GM12878 (cell line): ENCODE results near the gene PACS1. TPM values are rescaled to one million over a fixed set of nuclear protein-coding genes. Genes with fewer than 3 reads are reported as not detected.

Source experiments
- ATAC-seq: fragments of 200-7000 bp; cut with Tn5 transposase; 3 replicates; pipeline ENCODE4 v1.9.1; 2020; ENCODE audit warnings: mild to moderate bottlenecking, moderate library complexity
- BruUV-seq: library from RNA; stranded (reverse); fragments of 400-500 nt; replicated peaks from 2 replicates; lab custom pipeline; 2021; lab: Mats Ljungman, UMichigan
- CTCF ChIA-PET: fragments of 300-600 bp; sonication (Branson Sonifier 250); formaldehyde crosslinking; extraction: SDS; loops from one replicate; lab custom pipeline; 2021; ENCODE audit warnings: inconsistent platforms; lab: Yijun Ruan, JAX
- POLR2A ChIA-PET: fragments of 350-600 bp; formaldehyde crosslinking; extraction: SDS; loops from one replicate; lab custom pipeline; 2021; ENCODE audit warnings: inconsistent platforms; lab: Charles Lee
- RAD21 ChIA-PET: fragments of 300-600 bp; sonication (Branson Sonifier 250); formaldehyde crosslinking; loops from one replicate; lab custom pipeline; 2023; ENCODE audit warnings: antibody characterized with exemption; ENCODE audit not compliant: unreplicated experiment; lab: Charles Lee
- SMC1A ChIA-PET: fragments of 300-600 bp; sonication (Branson Sonifier 250); formaldehyde crosslinking; loops from one replicate; lab custom pipeline; 2023; ENCODE audit not compliant: unreplicated experiment, uncharacterized antibody; lab: Charles Lee
- DNase-seq: peaks from one replicate; pipeline ENCODE4 v3.0.0-alpha.2; 2011; ENCODE audit warnings: low read depth, low spot score
- FAIRE-seq: peaks from 3 replicates; lab custom pipeline; 2011; peaks lifted over from hg19 to GRCh38; lab: Jason Lieb, UNC
- H2AFZ ChIP-seq: 2 replicates; pipeline ENCODE4 v1.6.0; 2011; ENCODE audit warnings: low read depth, low read length, control low read depth; ENCODE audit not compliant: control insufficient read depth
- H3K27ac ChIP-seq: 2 replicates; pipeline ENCODE4 v1.5.1; 2011; ENCODE audit warnings: control low read depth; ENCODE audit not compliant: control insufficient read depth, insufficient read depth
- H3K27me3 ChIP-seq, 2 experiments: replicated peaks in 1 of 2; 2 replicates each; pipeline versions ENCODE4 v1.6.0 to v1.6.1; 2011; ENCODE audit warnings: low read length in 1 of 2; ENCODE audit not compliant: control insufficient read depth in 2 of 2, insufficient read depth in 2 of 2
- H3K36me3 ChIP-seq, 2 experiments: 2 replicates each; pipeline ENCODE4 v1.5.1; 2011; ENCODE audit warnings: low read length in 1 of 2; ENCODE audit not compliant: control insufficient read depth in 2 of 2, insufficient read depth in 2 of 2
- H3K4me1 ChIP-seq: 2 replicates; pipeline ENCODE4 v1.6.1; 2011; ENCODE audit warnings: mild to moderate bottlenecking, low read length, moderate library complexity, mixed read lengths; ENCODE audit not compliant: control insufficient read depth, insufficient read depth
- H3K4me2 ChIP-seq: 2 replicates; pipeline ENCODE4 v1.6.0; 2011; ENCODE audit warnings: control low read depth; ENCODE audit not compliant: control insufficient read depth, insufficient read depth
- H3K4me3 ChIP-seq: fragments of 200-600 bp; sonication (generic); 2 replicates; pipeline ENCODE4 v1.5.1; 2016
- H3K79me2 ChIP-seq: 2 replicates; pipeline ENCODE4 v1.6.0; 2011; ENCODE audit warnings: low read length; ENCODE audit not compliant: control insufficient read depth, insufficient read depth
- H3K9ac ChIP-seq: 2 replicates; pipeline ENCODE4 v1.8.0; 2011; ENCODE audit warnings: low read length, control low read depth, mixed read lengths; ENCODE audit not compliant: control insufficient read depth, insufficient read depth
- H3K9me3 ChIP-seq: replicated peaks from 3 replicates; pipeline ENCODE4 v1.5.1; 2011; ENCODE audit warnings: mild to moderate bottlenecking, low read length; ENCODE audit not compliant: control insufficient read depth, insufficient read depth
- H4K20me1 ChIP-seq: 2 replicates; pipeline ENCODE4 v1.6.0; 2011; ENCODE audit not compliant: control insufficient read depth, insufficient read depth
- ATF2 ChIP-seq: IDR thresholded peaks from 2 replicates; pipeline ENCODE4 v1.6.1; 2012; ENCODE audit warnings: low read length, inconsistent platforms
- CEBPB ChIP-seq, 2 experiments: fragments of 150-350 bp in 1 of 2; IDR thresholded peaks; 2 replicates each; pipeline ENCODE4 v1.6.1; 2012 to 2014; ENCODE audit warnings: low read depth in 2 of 2, low read length in 2 of 2, borderline replicate concordance in 1 of 2, inconsistent platforms in 1 of 2
- MEF2A ChIP-seq: IDR thresholded peaks from 2 replicates; pipeline ENCODE4 v1.6.1; 2011; ENCODE audit warnings: low read depth, mild to moderate bottlenecking, low read length, moderate library complexity; ENCODE audit not compliant: insufficient read depth
- NFIC ChIP-seq: IDR thresholded peaks from 2 replicates; pipeline ENCODE4 v1.6.1; 2012; ENCODE audit warnings: low read depth, mild to moderate bottlenecking, inconsistent platforms, low read length, moderate library complexity
- POLR2AphosphoS2 ChIP-seq: IDR thresholded peaks from 2 replicates; pipeline ENCODE4 v1.6.1; 2011; ENCODE audit warnings: low read depth, mild to moderate bottlenecking, low read length, improper control_type of control experiment, moderate library complexity
- RAD21 ChIP-seq: IDR thresholded peaks from 2 replicates; pipeline ENCODE4 v1.6.1; 2011; ENCODE audit warnings: mild to moderate bottlenecking, low read depth, low read length, moderate library complexity; ENCODE audit not compliant: insufficient read depth
- SUZ12 ChIP-seq: fragments of 200-600 bp; sonication (generic); IDR thresholded peaks from one replicate; pipeline ENCODE4 v1.6.1; 2018; ENCODE audit warnings: antibody characterized with exemption, mild to moderate bottlenecking; ENCODE audit not compliant: unreplicated experiment
- ZBTB33 ChIP-seq: fragments of 450-650 bp; IDR thresholded peaks from 2 replicates; pipeline ENCODE4 v1.6.1; 2017; ENCODE audit warnings: mild to moderate bottlenecking
- ZNF622 ChIP-seq: fragments of 450-650 bp; IDR thresholded peaks from 2 replicates; pipeline ENCODE4 v1.6.1; 2017; ENCODE audit warnings: mild to moderate bottlenecking, inconsistent platforms
- ZSCAN29 ChIP-seq: fragments of 450-650 bp; IDR thresholded peaks from 2 replicates; pipeline ENCODE4 v1.6.1; 2017; ENCODE audit warnings: mild to moderate bottlenecking, moderate library complexity
- WGBS: methylation state at CpG from one replicate; pipeline ENCODE4 v1.1.6; 2016; ENCODE audit warnings: low lambda C conversion rate; ENCODE audit not compliant: insufficient replicate concordance, insufficient coverage; ENCODE audit errors: missing lambda C conversion rate; 5-methylcytosine and 5-hydroxymethylcytosine counted together
- in situ Hi-C: fragments of 300-500 bp; cut with MboI; formaldehyde crosslinking; loops from 9 replicates; pipeline ENCODE4 v1.14.3; 2018; ENCODE audit warnings: mixed read lengths
- intact Hi-C: fragments of 100-400 bp; cut with micrococcal nuclease; formaldehyde crosslinking; loops from one replicate; pipeline ENCODE4 v1.14.2; 2022; ENCODE audit not compliant: unreplicated experiment
- polyA plus RNA-seq, 11 experiments: library from polyadenylated mRNA; depleted of rRNA in 4 of 11; unstranded in 6 of 11; stranded (reverse) in 5 of 11; fragments of >200 nt; fragmentation: Nextera tagmentation in 4 of 11; fragmentation: Illumina TruSeq in 1 of 11; extraction: Ambion mirVana in 4 of 11; extraction: Trizol in 1 of 11; gene quantifications; 1 replicate in 1 of 11; 2 replicates in 10 of 11; pipeline versions ENCODE4 v1.2.1 to v1.2.3, GENCODE V29; 2011 to 2016; ENCODE audit warnings: inconsistent platforms in 2 of 11, missing spikeins in 2 of 11, low read depth in 1 of 11
- total RNA-seq, 4 experiments: library from RNA; depleted of rRNA in 3 of 4; stranded (reverse); fragments of >200 nt in 3 of 4; fragmentation: Illumina TruSeq in 1 of 4; extraction: Trizol in 1 of 4; gene quantifications; 2 replicates each; pipeline versions ENCODE4 v1.2.1 to v1.2.3, GENCODE V29; 2013 to 2021
- TF ChIP-seq, protein P1 (sequence below): IDR thresholded peaks from 2 replicates; pipeline ENCODE4 v1.6.1; 2012; ENCODE audit warnings: low read depth, low read length, improper control_type of control experiment
- TF ChIP-seq, protein P2 (sequence below): IDR thresholded peaks from 2 replicates; pipeline ENCODE4 v1.6.1; 2011; ENCODE audit warnings: borderline replicate concordance, low read depth, mild to moderate bottlenecking, moderate library complexity, low read length; ENCODE audit not compliant: insufficient read depth, poor library complexity, severe bottlenecking

Gene PACS1
- total and polyA plus RNA-seq, 10 of the 15 experiments (the other 5 are each of a cell fraction or from before 2014, with no cell fraction given) = 1.1 to 74.3 (median 17.9) TPM

GRCh38 chr11:66107600-66108510 is 37.8 kb downstream of the PACS1 start:
- Histone ChIP-seq H3K27ac (peak overlapping the region; percentile 40; the same call in 1 of the 2 replicates), H2AFZ (no peak overlapping the region), H3K9ac (no peak overlapping the region), H4K20me1 (no peaks in the 10 kb centered on the region), H3K9me3 (no peaks in the 10 kb centered on the region), H3K4me2 (0 out of 2 replicates have a peak overlapping the region, but pooled peaks have one; percentile 23), H3K27me3 (no peaks in the 10 kb centered on the region), H3K36me3 (peaks cover 0 to 7% of the 10 kb centered on the region in 2 experiments; a peak in 2 of 4 replicates), H3K4me3 (no peak overlapping the region), H3K4me1 (peaks cover 62% of the 10 kb centered on the region), H3K79me2 (peaks cover 50% of the 10 kb centered on the region)
- intact Hi-C loops = no loop called here
- no TSS peak for BruUV-seq
- DNase-seq (no peak), ATAC-seq (no peak)
- ChIA-PET RAD21 (interaction anchor here (1.0 kb wide), 1 partner anchor 22 kb away, joined by 4 read pairs; no protein-coding TSS in a partner anchor), POLR2A (interaction anchor here (0.6 to 1.3 kb wide), 7 partner anchors 10 to 32 kb away, joined by 3 to 5 read pairs (median 3); no protein-coding TSS in a partner anchor), CTCF (interaction anchor here (0.6 to 2.3 kb wide), 5 partner anchors 11 to 63 kb away, joined by 3 to 9 read pairs (median 7); no protein-coding TSS in a partner anchor), SMC1A (interaction anchor here (0.9 to 14.6 kb wide), 4 partner anchors 12 to 36 kb away, joined by 3 to 265 read pairs (median 4); partner anchors contain the start of gene PACS1)
- 77% methylated on average over 3 of the region's 3 CpGs for WGBS
- TF ChIP-seq, protein P1, sequence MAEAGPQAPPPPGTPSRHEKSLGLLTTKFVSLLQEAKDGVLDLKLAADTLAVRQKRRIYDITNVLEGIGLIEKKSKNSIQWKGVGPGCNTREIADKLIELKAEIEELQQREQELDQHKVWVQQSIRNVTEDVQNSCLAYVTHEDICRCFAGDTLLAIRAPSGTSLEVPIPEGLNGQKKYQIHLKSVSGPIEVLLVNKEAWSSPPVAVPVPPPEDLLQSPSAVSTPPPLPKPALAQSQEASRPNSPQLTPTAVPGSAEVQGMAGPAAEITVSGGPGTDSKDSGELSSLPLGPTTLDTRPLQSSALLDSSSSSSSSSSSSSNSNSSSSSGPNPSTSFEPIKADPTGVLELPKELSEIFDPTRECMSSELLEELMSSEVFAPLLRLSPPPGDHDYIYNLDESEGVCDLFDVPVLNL = no peak
- no peak for TF ChIP-seq ZNF622
- no peak for TF ChIP-seq ZSCAN29
- no peak for TF ChIP-seq CEBPB (IDR thresholded peaks at IDR 0.05; ENCODE audit: borderline replicate concordance in 1 of 2, low read depth in 2 of 2, low read length in 2 of 2)
- no peak for TF ChIP-seq POLR2AphosphoS2
- TF ChIP-seq MEF2A = no peak
- TF ChIP-seq, protein P2, sequence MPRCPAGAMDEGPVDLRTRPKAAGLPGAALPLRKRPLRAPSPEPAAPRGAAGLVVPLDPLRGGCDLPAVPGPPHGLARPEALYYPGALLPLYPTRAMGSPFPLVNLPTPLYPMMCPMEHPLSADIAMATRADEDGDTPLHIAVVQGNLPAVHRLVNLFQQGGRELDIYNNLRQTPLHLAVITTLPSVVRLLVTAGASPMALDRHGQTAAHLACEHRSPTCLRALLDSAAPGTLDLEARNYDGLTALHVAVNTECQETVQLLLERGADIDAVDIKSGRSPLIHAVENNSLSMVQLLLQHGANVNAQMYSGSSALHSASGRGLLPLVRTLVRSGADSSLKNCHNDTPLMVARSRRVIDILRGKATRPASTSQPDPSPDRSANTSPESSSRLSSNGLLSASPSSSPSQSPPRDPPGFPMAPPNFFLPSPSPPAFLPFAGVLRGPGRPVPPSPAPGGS = no peak
- no peak for TF ChIP-seq ATF2
- no peak for TF ChIP-seq NFIC
- no peak for TF ChIP-seq RAD21
- TF ChIP-seq SUZ12 = no peak
- no peak for TF ChIP-seq ZBTB33
- TF ChIP-seq, all 136 proteins: peak for 0
- in situ Hi-C loops = no loop called here
- no peak for FAIRE-seq
